IPS-18a (cell line): ENCODE data around the gene UTP4.

Experiments
- H3K27ac ChIP-seq: one replicate; pipeline ENCODE4 v1.5.1; 2013; ENCODE audit warnings: low read length
- H3K27me3 ChIP-seq: one replicate; pipeline ENCODE4 v1.6.1; 2013; ENCODE audit warnings: mild to moderate bottlenecking, low read length; ENCODE audit not compliant: control insufficient read depth, insufficient read depth
- H3K36me3 ChIP-seq: one replicate; pipeline ENCODE4 v1.6.1; 2013; ENCODE audit warnings: low read depth, low read length; ENCODE audit not compliant: control insufficient read depth
- H3K4me1 ChIP-seq: one replicate; pipeline ENCODE4 v1.6.1; 2013; ENCODE audit warnings: low read depth, low read length; ENCODE audit not compliant: control insufficient read depth
- H3K4me3 ChIP-seq: one replicate; pipeline ENCODE4 v1.5.1; 2013; ENCODE audit warnings: low read length
- H3K9ac ChIP-seq: one replicate; pipeline ENCODE4 v1.6.1; 2013; ENCODE audit warnings: mild to moderate bottlenecking, low read length, moderate library complexity
- H3K9me3 ChIP-seq: one replicate; pipeline ENCODE4 v1.6.1; 2013; ENCODE audit warnings: low read depth, low read length; ENCODE audit not compliant: control insufficient read depth

Gene UTP4

DNA sequence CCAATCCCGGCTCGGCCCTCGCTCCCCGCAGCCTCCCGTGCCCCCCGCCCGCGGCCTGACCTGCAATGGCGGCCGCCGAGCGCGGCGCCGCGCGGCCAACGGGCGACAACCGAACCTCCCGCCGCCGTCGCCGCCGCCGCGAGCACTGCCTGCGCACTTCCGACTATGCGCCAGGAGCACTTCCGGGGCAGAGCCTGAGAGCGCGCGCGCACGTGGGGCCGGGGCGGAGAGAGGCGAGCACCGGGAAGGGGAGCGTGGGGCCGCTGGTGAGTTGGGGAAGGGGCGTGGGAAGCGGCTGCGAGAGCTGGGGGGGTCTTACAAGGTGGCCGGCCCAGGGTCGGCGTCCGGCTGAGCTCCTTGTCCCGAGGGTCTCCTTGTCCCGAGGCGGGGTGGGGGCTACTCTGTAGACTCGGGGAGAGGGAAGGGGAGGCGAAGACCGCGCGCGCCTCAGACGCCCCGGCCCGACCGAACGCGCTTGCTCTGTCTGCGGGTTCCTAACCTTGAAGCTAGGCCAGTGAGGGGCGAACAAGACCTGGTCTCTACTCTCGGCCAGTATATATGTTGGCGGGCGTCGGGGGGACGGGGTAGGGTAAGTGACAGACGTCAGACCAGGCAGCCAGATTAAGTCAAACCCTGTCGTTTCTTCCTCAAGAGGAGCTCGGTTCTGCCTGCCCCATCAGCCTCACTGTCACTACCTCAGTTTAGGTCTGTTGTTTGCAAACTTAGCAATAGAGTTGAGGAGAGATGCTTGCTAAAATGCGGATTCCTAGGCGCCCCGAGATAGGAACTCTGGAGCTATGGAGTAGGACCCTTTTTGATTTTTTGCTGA is at the start of gene UTP4, which contains the start of gene CHTF8:
UTP4 (plus strand) TSS at position 226 of the 829 bp plus-strand sequence. CDS start 811 bp downstream, outside the sequence.
CHTF8 (minus strand) TSS at position 165 of the 829 bp plus-strand sequence. CDS start 11,130 bp downstream, outside the sequence.
- Histone ChIP-seq H3K27me3 (no peaks in the 10 kb centered on the region), H3K4me3 (peak within 1 kb of the TSS; percentile 96), H3K9me3 (no peaks in the 10 kb centered on the region), H3K9ac (peak within 1 kb of the TSS; percentile 90), H3K27ac (peak within 1 kb of the TSS; percentile 76), H3K4me1 (peaks cover 10% of the 10 kb centered on the region), H3K36me3 (peaks cover 19% of the 10 kb centered on the region)

GRCh38 chr16:69083306-69083941 is 49.0 kb upstream of the UTP4 start:
- Histone ChIP-seq H3K4me1 (peaks cover 10% of the 10 kb centered on the region), H3K27ac (no peak overlapping the region)

GRCh38 chr16:69084289-69084688 is 48.2 kb upstream of the UTP4 start:
- Histone ChIP-seq H3K36me3 (no peaks in the 10 kb centered on the region), H3K9me3 (no peaks in the 10 kb centered on the region), H3K4me3 (no peak overlapping the region), H3K9ac (no peak overlapping the region), H3K27ac (no peak overlapping the region), H3K27me3 (no peaks in the 10 kb centered on the region), H3K4me1 (peaks cover 13% of the 10 kb centered on the region)

More at GRCh38 chr16:69083306-69083941, 49.0 kb upstream of the UTP4 start:
- Histone ChIP-seq H3K4me3 (no peak overlapping the region), H3K9me3 (no peaks in the 10 kb centered on the region), H3K36me3 (no peaks in the 10 kb centered on the region), H3K9ac (no peak overlapping the region), H3K27me3 (no peaks in the 10 kb centered on the region)

GRCh38 chr16:69085032-69085695 is 47.3 kb upstream of the UTP4 start:
- Histone ChIP-seq H3K36me3 (no peaks in the 10 kb centered on the region), H3K9ac (no peak overlapping the region), H3K27me3 (no peaks in the 10 kb centered on the region), H3K27ac (no peak overlapping the region), H3K9me3 (no peaks in the 10 kb centered on the region), H3K4me1 (peaks cover 22% of the 10 kb centered on the region), H3K4me3 (no peak overlapping the region)

GRCh38 chr16:69087161-69087581 is 45.3 kb upstream of the UTP4 start:
- Histone ChIP-seq H3K9ac (no peak overlapping the region), H3K4me3 (no peak overlapping the region), H3K36me3 (no peaks in the 10 kb centered on the region), H3K9me3 (no peaks in the 10 kb centered on the region), H3K27ac (no peak overlapping the region), H3K4me1 (peaks cover 23% of the 10 kb centered on the region), H3K27me3 (no peaks in the 10 kb centered on the region)

DNA sequence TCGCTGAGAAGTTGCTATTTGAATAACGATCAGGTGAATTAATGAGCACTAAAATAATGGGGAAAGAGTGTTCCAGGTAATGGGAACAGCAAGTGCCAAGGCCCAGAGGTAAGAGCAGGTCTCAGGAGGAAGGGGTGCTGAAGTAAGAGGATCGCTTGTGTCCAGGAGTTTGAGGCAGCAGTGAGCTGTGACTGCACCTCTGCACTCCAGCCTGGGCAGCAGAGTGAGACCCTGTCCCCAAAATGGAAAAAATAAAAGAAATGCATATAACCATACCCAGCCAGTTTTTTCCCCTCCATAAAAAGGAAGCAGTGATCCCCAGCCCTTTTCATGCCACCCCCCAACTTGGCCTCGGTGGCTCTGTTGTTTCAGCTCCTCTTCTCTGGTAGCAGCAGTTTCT is 43.8 kb upstream of the UTP4 start:
- Histone ChIP-seq H3K9me3 (no peaks in the 10 kb centered on the region), H3K36me3 (no peaks in the 10 kb centered on the region), H3K9ac (no peak overlapping the region), H3K4me1 (peaks cover 22% of the 10 kb centered on the region), H3K4me3 (no peak overlapping the region), H3K27me3 (no peaks in the 10 kb centered on the region), H3K27ac (no peak overlapping the region)

- peak overlapping the region; percentile 2 for H3K27ac ChIP-seq
- peaks cover 20% of the 10 kb centered on the region for H3K4me1 ChIP-seq
- no peaks in the 10 kb centered on the region for H3K36me3 ChIP-seq
- no peaks in the 10 kb centered on the region for H3K9me3 ChIP-seq
- H3K27me3 ChIP-seq, result no peaks in the 10 kb centered on the region
- no peak overlapping the region for H3K9ac ChIP-seq
- H3K4me3 ChIP-seq, result no peak overlapping the region
Measured at GRCh38 chr16:69089091-69089910, 43.1 kb upstream of the UTP4 start.

- H3K4me3 ChIP-seq, result no peak overlapping the region
- H3K9ac ChIP-seq, result no peak overlapping the region
- no peaks in the 10 kb centered on the region for H3K9me3 ChIP-seq
- H3K4me1 ChIP-seq, result peaks cover 26% of the 10 kb centered on the region
- no peaks in the 10 kb centered on the region for H3K27me3 ChIP-seq
- H3K36me3 ChIP-seq, result no peaks in the 10 kb centered on the region
- H3K27ac ChIP-seq, result no peak overlapping the region
Measured at GRCh38 chr16:69093974-69094373, 38.5 kb upstream of the UTP4 start.

GRCh38 chr16:69094501-69094900 is 37.9 kb upstream of the UTP4 start:
- Histone ChIP-seq H3K9ac (no peak overlapping the region), H3K27me3 (no peaks in the 10 kb centered on the region), H3K4me3 (no peak overlapping the region), H3K9me3 (no peaks in the 10 kb centered on the region), H3K36me3 (no peaks in the 10 kb centered on the region), H3K27ac (no peak overlapping the region), H3K4me1 (peaks cover 21% of the 10 kb centered on the region)

- Histone ChIP-seq H3K27me3 (no peaks in the 10 kb centered on the region), H3K9ac (no peak overlapping the region), H3K4me3 (no peak overlapping the region), H3K27ac (no peak overlapping the region), H3K4me1 (peaks cover 20% of the 10 kb centered on the region), H3K36me3 (no peaks in the 10 kb centered on the region), H3K9me3 (no peaks in the 10 kb centered on the region)
Measured at GRCh38 chr16:69095193-69095592, 37.3 kb upstream of the UTP4 start.
